SK-N-SH treated with all-trans-retinoic acid at 6 μM for 48 hours (cell line): Measurements from ENCODE around the gene DSE.

Experiments used
- ARNTL ChIP-seq: fragments of 450-650 bp; formaldehyde crosslinking; IDR thresholded peaks from 2 replicates; pipeline ENCODE4 v1.5.0; 2020; ENCODE audit warnings: low read depth, mild to moderate bottlenecking, moderate library complexity, borderline replicate concordance
- CREB5 ChIP-seq: fragments of 250-450 bp; sonication (Bioruptor Pico); IDR thresholded peaks from 2 replicates; pipeline ENCODE4 v1.5.1; 2020; ENCODE audit warnings: low read depth, mild to moderate bottlenecking, moderate library complexity
- CSDC2 ChIP-seq: fragments of 250-450 bp; sonication (Bioruptor Pico); IDR thresholded peaks from 2 replicates; pipeline ENCODE4 v1.5.0; 2020; ENCODE audit warnings: mild to moderate bottlenecking, moderate library complexity
- ESRRG ChIP-seq: fragments of 250-450 bp; sonication (Bioruptor Pico); IDR thresholded peaks from 2 replicates; pipeline ENCODE4 v1.6.1; 2021; ENCODE audit warnings: mild to moderate bottlenecking
- PATZ1 ChIP-seq: fragments of 250-450 bp; sonication (Bioruptor Pico); IDR thresholded peaks from 2 replicates; pipeline ENCODE4 v1.8.0; 2020; ENCODE audit warnings: mild to moderate bottlenecking, moderate library complexity, borderline replicate concordance
- TOX ChIP-seq: fragments of 250-450 bp; sonication (Bioruptor Pico); IDR thresholded peaks from 2 replicates; pipeline ENCODE4 v1.8.0; 2021; ENCODE audit warnings: mild to moderate bottlenecking, moderate library complexity, borderline replicate concordance
- ZFP3 ChIP-seq: fragments of 250-450 bp; sonication (Bioruptor Pico); IDR thresholded peaks from 2 replicates; pipeline ENCODE4 v1.5.0; 2020; ENCODE audit warnings: mild to moderate bottlenecking, moderate library complexity
- ZFP30 ChIP-seq: fragments of 450-650 bp; formaldehyde crosslinking; IDR thresholded peaks from 2 replicates; pipeline ENCODE4 v1.5.0; 2022; ENCODE audit warnings: mild to moderate bottlenecking, moderate library complexity
- ZNF565 ChIP-seq: fragments of 450-650 bp; formaldehyde crosslinking; conservative IDR thresholded peaks from 2 replicates; pipeline ENCODE4 v1.5.0; 2020; ENCODE audit warnings: low read depth, mild to moderate bottlenecking, moderate library complexity
- ZNF8 ChIP-seq: fragments of 450-650 bp; formaldehyde crosslinking; IDR thresholded peaks from 2 replicates; pipeline ENCODE4 v1.5.0; 2020; ENCODE audit warnings: mild to moderate bottlenecking, moderate library complexity

GRCh38 chr6:116411284-116411623 is 40.5 kb downstream of the DSE start:
- TF ChIP-seq PATZ1 (CRISPR knock-in tag): no peak
- no peak for TF ChIP-seq ESRRG (CRISPR knock-in tag)
- no peak for TF ChIP-seq CREB5
- no peak for TF ChIP-seq TOX (CRISPR knock-in tag)
- no peak for TF ChIP-seq ZNF565
- no peak for TF ChIP-seq ZNF8 (CRISPR knock-in tag)
- TF ChIP-seq ZFP30 (CRISPR knock-in tag): no peak
- TF ChIP-seq ZFP3 (CRISPR knock-in tag): no peak
- TF ChIP-seq ARNTL (CRISPR knock-in tag): no peak
- no peak for TF ChIP-seq CSDC2 (CRISPR knock-in tag)
